DMS153 treated with DMSO at 0.1 percent for 48 hours (cell line): ENCODE results near the gene PDILT.

Experiments used
- DNase-seq: peaks from one replicate; lab custom pipeline; 2025; ENCODE audit not compliant: unreplicated experiment; lab: John Stamatoyannopoulos, UW

The PDILT gene

DNA sequence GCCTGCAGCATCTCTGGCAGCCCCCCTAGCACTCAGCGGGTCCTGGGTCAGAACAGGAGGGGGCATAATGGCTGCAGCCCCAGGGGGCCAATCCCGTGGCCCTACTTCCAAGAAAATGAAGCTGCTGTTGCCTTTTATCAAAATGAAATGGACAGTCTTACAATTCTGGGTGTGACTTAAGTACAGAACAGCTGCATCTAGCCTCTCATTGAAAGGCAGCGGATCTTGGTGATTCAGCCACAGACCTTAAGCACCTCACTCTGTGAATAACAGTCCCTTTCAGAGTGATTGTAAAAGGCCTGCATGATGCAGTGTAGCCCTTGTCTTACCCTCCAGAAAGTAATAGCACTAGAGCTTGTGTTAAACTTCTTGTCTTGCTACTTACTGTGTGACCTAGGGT is 40.5 kb downstream of the PDILT start:
- DNase-seq = no peak

- no peak for DNase-seq
Measured at GRCh38 chr16:20363191-20363590, 41.3 kb downstream of the PDILT start.

DNA sequence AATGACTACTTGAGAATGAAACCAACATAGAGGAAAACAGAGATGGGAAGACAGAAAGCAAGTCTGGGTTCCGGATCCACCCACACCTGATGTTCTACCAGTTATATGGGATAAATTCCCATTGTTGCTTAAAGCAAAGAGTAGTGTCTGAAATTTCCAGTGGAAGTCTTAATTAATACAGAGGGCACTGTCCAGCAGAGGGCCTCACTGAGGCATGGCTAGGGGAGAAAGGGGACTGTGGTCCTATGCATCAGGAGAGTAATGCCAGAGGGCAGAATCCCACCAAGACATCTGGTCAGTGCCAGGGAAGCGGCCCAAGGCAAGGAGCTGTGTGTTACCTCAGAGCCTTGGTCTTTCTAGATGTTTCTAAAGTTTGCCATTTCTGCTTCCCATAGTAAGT is 44.5 kb downstream of the PDILT start:
- no peak for DNase-seq

DNA sequence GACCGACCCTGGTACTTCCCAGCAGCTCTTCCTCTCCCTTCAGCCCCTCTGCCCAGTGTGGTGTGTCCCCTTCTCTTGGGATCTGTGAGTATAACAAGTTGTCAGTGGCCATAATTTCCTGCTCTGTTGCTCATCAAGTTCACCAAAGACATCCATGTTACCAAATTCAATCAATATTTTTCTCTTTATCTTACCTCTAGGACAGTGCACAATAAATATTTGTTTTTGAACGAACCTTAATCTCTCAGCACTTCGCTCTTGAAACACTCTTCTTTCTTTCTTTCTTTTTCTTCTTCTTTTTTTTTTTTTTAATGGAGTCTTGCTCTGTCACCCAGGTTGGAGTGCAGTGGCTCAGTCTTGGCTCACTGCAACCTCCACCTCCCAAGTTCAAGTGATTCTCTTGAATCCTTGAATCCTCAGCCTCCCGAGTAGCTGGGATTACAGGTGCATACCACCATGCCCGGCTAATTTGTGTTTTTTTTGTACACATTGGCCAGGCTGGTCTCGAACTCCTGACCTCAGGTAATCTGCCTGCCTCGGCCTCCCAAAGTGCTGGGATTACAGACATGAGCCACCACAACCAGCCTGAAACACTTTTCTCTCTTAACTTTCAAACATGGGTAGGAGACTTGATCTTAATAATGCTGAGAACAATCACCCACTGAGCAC is 49.3 kb downstream of the PDILT start:
- DNase-seq = no peak

- DNase-seq = no peak
Measured at GRCh38 chr16:20353379-20353778, 51.2 kb downstream of the PDILT start.

DNA sequence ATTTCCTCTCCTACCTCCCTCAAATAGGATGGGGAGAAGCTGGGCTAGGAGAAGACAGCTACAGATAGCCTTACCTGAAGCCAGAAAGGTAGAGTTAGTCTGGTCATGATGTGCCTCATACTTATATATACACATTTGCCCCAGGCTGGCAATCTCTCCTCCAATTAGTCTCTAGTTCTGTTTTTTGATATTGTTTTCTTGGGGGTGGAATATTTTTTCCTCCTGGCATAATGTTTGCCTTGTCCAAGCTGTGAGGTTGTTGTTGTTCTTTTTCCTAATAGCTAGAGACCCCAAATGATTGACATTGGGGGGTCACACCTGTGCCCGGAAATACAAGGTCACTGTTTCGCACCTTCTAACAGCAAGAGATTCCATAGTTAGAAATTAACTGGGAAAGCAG is 51.9 kb downstream of the PDILT start, which contains the start of gene UMOD:
UMOD (minus strand) TSS at position 101 of the 400 bp plus-strand sequence. CDS start 1,978 bp downstream, outside the sequence.
- DNase-seq = no peak

- DNase-seq = no peak
Measured at GRCh38 chr16:20349615-20350014, 54.9 kb downstream of the PDILT start.

DNA sequence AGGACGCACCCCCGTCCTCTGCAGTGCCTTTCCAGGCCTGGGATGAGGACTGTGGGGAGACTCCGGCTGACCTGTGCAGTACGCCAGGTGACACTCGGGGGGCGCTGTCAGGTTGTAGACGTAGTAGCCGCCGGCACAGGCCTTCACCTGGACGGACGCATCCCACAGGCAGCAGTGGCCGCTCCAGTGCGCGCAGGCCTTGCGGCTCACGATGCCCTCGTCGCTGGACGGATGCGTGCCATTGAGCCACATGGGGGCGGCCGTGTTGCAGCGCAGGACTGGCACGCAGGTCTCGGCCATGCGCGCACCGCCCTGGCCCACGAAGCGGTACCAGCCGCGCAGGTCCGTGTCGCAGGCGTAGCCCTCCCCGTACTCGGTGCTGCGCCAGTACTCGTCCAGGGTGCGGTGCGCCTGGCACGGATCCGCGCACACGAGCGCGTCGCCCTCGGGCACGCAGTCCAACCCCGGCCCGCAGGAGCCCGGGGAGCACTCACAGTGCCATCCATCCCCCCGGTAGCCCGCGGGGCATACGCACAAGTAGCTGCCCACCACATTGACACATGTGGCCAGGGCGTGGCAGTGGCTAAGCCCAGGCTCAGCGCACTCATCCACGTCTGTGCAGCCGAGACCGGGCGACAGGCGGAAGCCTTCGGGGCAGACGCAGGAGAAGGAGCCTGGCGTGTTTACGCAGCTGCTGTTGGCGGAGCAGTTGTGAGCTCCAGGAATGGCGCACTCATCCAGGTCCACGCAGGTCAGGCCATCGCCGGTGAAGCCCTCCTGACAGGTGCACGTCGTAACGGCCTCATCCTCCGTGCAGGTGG is 56.0 kb downstream of the PDILT start:
- DNase-seq = peak; percentile 37

- DNase-seq = no peak
Measured at GRCh38 chr16:20347666-20348364, 56.7 kb downstream of the PDILT start.

DNA sequence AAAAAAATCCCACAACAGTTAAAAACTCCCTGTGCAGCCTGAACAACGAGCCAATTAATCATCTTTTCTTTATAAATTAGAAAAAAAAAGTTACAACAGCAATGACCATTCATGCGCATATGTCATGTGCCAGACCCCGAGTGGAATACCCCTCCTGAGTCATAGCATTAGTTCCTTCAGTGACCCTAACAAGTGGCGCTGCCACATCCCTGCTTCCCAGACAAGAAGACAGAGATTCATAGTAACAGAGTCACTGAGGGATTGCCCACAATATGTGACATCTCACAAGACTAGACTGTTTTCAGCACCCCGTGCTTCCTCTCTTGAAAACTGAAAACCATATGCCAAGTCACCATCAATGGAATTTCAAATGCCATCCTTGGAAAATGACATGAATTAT is 59.9 kb downstream of the PDILT start:
- no peak for DNase-seq

- DNase-seq = no peak
Measured at GRCh38 chr16:20339744-20340143, 64.8 kb downstream of the PDILT start.

DNA sequence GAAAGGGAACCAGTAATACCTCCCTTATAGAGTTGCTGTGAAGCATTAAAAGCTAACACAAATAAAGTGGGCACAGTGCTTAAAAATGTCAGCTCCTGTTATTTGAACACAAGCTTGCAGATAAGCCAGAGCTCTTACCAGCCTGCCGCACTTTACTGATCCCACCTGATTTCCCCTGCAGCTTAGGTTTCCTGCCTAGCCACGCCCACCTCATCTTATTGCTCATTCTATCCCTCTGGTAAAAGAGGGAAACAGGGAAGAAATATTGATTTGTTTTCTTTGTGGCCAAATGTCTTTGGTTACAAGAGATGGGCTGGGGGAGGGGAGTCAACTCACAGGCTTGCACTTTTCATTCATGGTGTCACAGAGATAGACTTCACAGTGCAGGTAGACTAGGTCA is 67.6 kb downstream of the PDILT start:
- DNase-seq = no peak

DNA sequence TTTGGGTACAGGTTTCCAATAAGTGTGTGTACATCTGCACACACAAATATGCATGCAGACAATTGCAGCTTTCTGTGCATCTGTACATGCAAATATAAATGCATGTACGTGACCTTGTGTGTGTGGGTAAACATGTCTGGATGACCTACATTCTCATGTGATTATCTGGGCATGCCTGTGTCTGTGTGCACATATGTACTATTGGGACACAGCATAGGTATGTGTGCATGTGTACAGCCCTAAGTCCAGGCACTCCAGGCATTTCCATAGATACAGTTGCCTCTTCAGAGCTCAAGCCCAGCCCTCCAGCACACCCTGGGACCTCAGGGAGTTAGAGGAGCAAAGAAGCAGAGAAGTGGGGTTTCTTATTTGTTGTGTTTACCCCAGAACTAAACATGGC is 70.1 kb downstream of the PDILT start:
- no peak for DNase-seq

DNA sequence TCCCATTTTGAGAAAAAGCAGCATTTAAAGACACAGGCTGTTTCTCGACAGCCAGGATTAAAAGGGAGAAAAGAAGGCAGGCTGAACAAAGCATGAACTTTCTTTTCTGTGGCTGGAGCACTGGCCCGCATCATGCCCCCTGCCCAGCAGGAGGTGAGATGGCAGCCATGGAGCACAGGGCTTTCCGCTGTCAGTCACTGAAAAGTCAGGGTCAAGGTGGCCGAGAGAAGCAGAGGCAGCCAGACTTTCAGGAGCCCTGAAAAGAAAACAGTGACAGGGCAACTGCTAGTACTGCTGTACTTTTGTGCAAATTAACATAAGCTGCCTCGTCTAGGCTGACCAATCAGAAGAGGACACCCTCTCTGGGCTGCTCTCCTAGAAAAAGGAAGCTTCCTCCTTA is 71.4 kb downstream of the PDILT start:
- no peak for DNase-seq

DNA sequence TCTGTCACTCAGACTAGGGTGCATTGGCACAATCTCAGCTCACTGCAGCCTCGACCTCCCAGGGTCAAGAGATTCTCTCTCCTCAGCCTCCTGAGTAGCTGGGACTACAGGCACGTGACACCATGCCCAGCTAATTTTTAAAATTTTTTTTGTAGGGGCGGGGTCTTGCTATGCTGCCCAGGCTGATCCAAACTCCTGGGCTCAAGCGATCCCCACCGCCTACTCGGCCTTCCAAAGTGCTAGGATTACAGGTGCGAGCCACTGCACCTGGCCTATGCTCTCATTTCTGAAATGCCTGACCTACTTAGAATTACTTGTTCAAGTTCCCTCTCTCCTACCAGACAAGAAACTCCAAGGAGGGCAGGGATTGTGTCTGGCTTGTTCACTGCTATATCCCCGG is 72.1 kb downstream of the PDILT start:
- no peak for DNase-seq

DNA sequence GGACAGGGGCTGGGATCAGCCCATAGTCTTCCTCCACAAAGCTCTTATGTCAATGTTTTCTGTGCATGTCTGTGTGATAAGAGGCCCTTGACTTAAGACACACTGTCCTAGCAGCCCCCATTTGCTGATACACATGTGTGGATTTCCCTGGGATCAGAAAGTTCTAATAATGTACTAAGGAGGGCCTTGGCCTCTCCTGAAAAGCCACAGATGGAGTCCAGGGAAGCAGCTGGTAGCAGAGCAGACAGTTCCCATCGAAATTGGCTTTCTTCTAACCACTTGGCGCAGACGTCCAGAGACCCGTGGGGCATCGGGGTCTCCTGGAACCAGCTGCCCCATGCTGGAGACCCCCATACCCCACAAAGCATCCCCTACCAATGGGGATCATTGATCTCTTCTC is 72.9 kb downstream of the PDILT start:
- no peak for DNase-seq

DNA sequence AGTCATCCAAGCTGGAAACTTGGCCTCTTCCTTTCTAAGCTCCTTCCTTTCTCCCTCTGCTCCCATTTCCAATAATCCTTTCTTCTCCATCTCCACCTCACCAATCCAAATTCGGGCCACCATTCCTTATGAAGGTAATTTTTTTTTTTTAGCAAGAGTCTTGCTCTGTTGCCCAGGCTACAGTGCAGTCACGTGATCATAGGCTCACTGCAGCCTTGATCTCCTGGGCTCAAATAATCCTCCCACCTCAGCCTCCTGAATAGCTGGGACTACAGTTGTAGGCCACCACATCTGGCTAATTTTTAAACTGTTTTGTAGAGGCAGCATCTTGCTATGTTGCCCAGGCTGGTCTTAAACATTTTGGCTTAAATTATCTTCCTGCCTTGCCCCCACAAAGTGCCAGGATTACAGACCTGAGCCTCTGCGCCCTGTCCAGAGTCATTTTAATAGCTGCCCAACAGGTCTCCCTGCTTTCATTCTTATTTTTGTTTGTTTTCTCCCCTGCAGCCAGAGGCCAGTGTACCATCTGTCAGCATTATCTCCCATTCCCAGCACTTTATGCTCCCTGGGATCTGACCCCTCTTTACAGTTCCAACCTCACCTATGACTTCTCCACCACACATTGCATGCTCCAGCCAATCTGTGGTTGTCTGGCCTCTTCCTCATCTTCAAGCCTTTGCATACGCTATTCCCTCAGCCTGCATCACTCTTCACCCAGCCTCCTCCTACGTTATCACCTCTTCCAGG is 75.0 kb downstream of the PDILT start:
- no peak for DNase-seq

DNA sequence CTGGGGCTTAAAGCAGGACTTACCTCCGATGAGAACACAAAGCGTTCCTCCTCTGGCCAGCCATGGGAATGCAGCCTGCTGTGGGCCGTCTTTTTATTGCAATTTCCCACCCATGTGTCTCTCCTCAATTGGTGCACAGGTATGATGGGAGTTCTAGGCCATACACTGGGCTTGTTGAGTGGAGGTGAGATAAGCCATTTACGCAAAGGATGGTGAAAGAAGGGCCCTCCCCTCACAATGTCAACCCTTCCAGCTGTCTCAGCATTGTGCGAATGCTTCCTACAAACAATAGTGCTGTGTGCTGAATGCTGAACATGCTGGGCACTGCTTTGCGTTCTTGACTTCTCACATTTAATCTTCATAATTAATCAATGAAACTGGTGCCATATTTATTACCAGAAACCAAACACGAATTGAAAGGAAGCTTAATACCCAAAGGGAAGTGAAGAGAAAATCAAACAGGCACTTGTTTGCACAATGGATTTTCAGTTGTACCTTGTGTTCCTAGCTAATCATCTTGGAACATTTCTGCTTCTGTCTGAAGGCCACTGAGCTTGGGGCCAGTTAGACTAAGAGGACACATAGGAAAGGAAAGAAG is 77.0 kb downstream of the PDILT start, which contains the start of gene GP2:
GP2 (minus strand) TSS at position 70 of the 598 bp plus-strand sequence. CDS start 1,082 bp downstream, outside the sequence.
- DNase-seq = peak; percentile 52

DNA sequence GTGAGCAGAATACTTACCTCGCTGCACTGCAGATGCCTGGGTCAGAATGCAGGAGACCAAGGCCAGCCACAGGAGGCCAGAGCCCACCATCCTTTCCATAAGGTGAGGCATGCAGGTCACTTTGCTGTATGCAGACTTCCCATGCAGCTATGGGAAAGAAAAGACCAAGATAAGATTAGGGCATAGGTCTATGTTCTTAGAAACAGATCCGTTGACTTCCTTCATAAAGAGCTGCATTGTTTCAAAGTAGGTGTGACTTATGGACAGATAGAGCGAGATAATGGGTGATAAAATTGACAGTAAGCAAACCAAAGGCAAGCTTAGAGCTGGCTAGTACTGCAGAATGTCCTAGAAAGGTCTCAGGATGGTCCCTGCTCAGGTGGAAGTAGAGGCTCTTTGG is 78.2 kb downstream of the PDILT start:
- no peak for DNase-seq

- DNase-seq = no peak
Measured at GRCh38 chr16:20325005-20325404, 79.5 kb downstream of the PDILT start.
